AG04450 (cell line): ENCODE results near the gene SLK. TPM values are rescaled to one million over a fixed set of nuclear protein-coding genes. Genes with fewer than 3 reads are reported as not detected.
A peak's percentile ranks its signal among the peaks of the same experiment; 100 is the strongest.

Source experiments
- CTCF ChIA-PET: fragments of 300-600, 350-600 bp; formaldehyde crosslinking; extraction: SDS; loops from one replicate; lab custom pipeline; 2022; ENCODE audit warnings: antibody characterized with exemption, inconsistent platforms; lab: Charles Lee
- POLR2A ChIA-PET: fragments of 350-600 bp; formaldehyde crosslinking; extraction: SDS; loops from one replicate; lab custom pipeline; 2021; ENCODE audit warnings: antibody characterized with exemption, inconsistent platforms; lab: Yijun Ruan, JAX
- DNase-seq: peaks from one replicate; pipeline ENCODE4 v3.0.0-alpha.2; 2011; ENCODE audit warnings: low read depth, low spot score
- H3K27ac ChIP-seq: one replicate; pipeline ENCODE4 v1.5.1; 2012; ENCODE audit warnings: low read depth, low read length, control low read depth
- H3K27me3 ChIP-seq: one replicate; pipeline ENCODE4 v1.6.0; 2012; ENCODE audit warnings: low read length; ENCODE audit not compliant: control insufficient read depth, insufficient read depth
- H3K4me3 ChIP-seq: 2 replicates; pipeline ENCODE4 v1.5.1; 2011; ENCODE audit warnings: mild to moderate bottlenecking, low read depth, low read length, control low read depth
- H3K9me3 ChIP-seq: 2 replicates; pipeline ENCODE4 v1.5.1; 2012; ENCODE audit warnings: low read length; ENCODE audit not compliant: control insufficient read depth, insufficient read depth
- CTCF ChIP-seq: IDR thresholded peaks from 2 replicates; pipeline ENCODE4 v1.5.1; 2011; ENCODE audit warnings: low read depth, low read length, control low read depth, inconsistent platforms
- polyA plus RNA-seq: library from polyadenylated mRNA; depleted of rRNA; stranded (reverse); fragments of >200 nt; gene quantifications from 2 replicates; pipeline ENCODE4 v1.2.3, GENCODE V29; 2011

Gene SLK
- polyA plus RNA-seq, 1 experiment = 16.5 TPM

GRCh38 chr10:104046651-104047050, 79.7 kb downstream of the SLK start:
- peaks cover 2% of the 10 kb centered on the region for H3K27me3 ChIP-seq
- no peak overlapping the region for H3K4me3 ChIP-seq
- DNase-seq = no peak
- CTCF ChIA-PET = interaction anchor here (0.8 to 1.7 kb wide), 2 partner anchors 9 to 228 kb away, joined by 3 to 8 read pairs; no protein-coding TSS in a partner anchor
- POLR2A ChIA-PET = no interaction called here
- H3K27ac ChIP-seq = no peak overlapping the region
- no peak for TF ChIP-seq CTCF
- H3K9me3 ChIP-seq = no peaks in the 10 kb centered on the region

- no peak for DNase-seq
- Histone ChIP-seq H3K9me3 (no peaks in the 10 kb centered on the region; the same call in 1 of the 2 replicates), H3K27ac (no peak overlapping the region), H3K4me3 (no peak overlapping the region), H3K27me3 (peaks cover 2% of the 10 kb centered on the region)
- TF ChIP-seq CTCF = no peak
- CTCF ChIA-PET = interaction anchor here (0.8 to 1.1 kb wide), 2 partner anchors 14 to 161 kb away, joined by 3 to 4 read pairs; no protein-coding TSS in a partner anchor
- POLR2A ChIA-PET = interaction anchor here (1.5 kb wide), 1 partner anchor 72 kb away, joined by 5 read pairs; the partner anchor contains the start of gene SFR1
Measured at GRCh38 chr10:104049504-104050250, 82.7 kb downstream of the SLK start.

GRCh38 chr10:104052431-104052830, 85.5 kb downstream of the SLK start:
- Histone ChIP-seq H3K4me3 (no peak overlapping the region), H3K9me3 (peaks cover 2% of the 10 kb centered on the region; the same call in 1 of the 2 replicates), H3K27ac (no peak overlapping the region), H3K27me3 (no peaks in the 10 kb centered on the region)
- no peak for TF ChIP-seq CTCF
- DNase-seq = no peak
- CTCF ChIA-PET = no interaction called here
- POLR2A ChIA-PET = no interaction called here

GRCh38 chr10:104053201-104053600, 86.3 kb downstream of the SLK start:
- ChIA-PET POLR2A (no interaction called here), CTCF (no interaction called here)
- Histone ChIP-seq H3K9me3 (peaks cover 2% of the 10 kb centered on the region; the same call in 1 of the 2 replicates), H3K4me3 (no peak overlapping the region), H3K27ac (no peak overlapping the region), H3K27me3 (no peaks in the 10 kb centered on the region)
- no peak for DNase-seq
- TF ChIP-seq CTCF = no peak

- no peaks in the 10 kb centered on the region for H3K27me3 ChIP-seq
- H3K9me3 ChIP-seq = peaks cover 2% of the 10 kb centered on the region; the same call in 1 of the 2 replicates
- POLR2A ChIA-PET = no interaction called here
- CTCF ChIA-PET = no interaction called here
- no peak overlapping the region for H3K4me3 ChIP-seq
- peak; percentile 18 for DNase-seq
- H3K27ac ChIP-seq = no peak overlapping the region
- no peak for TF ChIP-seq CTCF
Measured at GRCh38 chr10:104054430-104054829, 87.5 kb downstream of the SLK start.
